GM18909 (cell line): Measurements from ENCODE around the gene GPM6B.

ENCODE experiments used
- ATAC-seq: cut with Tn5 transposase; IDR thresholded peaks from one replicate; pipeline ENCODE4 v1.9.1; 2021; ENCODE audit warnings: mild to moderate bottlenecking; ENCODE audit not compliant: unreplicated experiment, poor library complexity

The GPM6B gene

DNA sequence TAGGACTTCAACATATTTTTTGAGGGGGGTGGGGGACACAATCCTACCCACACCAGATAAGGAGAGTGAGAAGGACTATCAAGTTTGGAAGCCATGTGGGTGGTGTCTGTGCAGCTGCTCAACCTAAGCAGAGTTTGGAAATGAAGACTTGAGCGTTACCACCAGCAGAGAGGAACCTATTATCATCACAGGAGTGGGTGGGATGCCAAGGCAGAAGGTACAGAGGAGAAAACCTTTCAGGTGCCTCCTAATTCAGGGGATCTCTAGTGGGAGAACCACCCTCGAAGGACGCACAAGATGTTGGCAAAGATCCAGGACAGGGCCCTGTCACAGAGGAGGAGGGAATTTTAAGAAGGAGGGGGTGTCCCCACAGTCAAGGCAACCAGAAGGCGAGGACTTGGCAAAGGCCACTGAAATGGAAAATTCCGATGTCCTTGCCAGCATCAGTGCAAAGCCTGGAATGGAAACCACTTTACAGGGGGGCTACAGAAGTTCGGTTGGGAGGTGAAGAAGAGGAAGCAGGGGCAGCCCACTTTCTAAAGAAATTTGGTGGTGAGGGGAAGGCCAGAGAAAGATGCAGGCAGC, 8.4 kb upstream of the GPM6B start:
- no peak for ATAC-seq

DNA sequence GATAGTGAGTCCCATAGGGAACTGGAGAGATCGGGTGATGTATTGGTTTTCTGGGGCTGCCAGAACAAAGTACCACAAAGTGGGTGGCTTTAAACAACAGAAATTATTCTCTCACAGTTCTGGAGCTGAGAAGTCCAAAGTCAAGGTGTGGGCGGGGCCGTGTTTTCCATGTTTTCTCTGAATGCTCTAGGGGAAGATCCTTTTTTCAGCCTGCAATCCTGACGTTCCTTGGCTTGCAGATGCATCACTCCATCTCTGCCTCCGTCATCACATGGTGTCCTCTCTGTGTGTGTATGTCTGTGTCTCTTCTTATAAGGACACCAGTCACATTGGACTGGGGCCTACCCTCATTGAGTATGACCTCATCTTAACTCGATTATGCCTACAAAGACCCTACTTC, 7.9 kb upstream of the GPM6B start:
- no peak for ATAC-seq

- ATAC-seq: no peak
These were observed 4.8 kb upstream of the GPM6B start for GRCh38 chrX:13821738-13822137.

GRCh38 chrX:13816176-13816575, 717 bp downstream of the GPM6B start:
- ATAC-seq: no peak

- no peak for ATAC-seq
These were observed 1.2 kb downstream of the GPM6B start for GRCh38 chrX:13815664-13816063.

DNA sequence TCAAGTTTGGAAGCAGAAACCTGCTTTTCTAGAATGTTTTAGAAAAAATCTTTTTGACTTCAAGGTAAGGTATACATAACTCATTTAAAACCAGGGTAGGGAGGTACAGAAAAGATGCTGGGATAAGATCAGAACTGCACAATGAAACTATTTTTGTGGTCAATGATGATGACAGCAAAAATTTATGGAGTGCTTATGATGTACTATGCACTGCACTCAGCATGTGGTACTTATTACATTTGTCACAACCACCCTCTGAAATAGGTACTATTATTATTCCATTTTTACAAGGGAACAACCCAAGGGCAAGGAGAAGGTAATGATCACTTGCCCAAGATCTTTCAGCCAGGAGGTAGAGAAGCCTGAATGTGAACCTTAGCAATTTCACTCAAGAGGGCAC, 8.0 kb downstream of the GPM6B start:
- no peak for ATAC-seq

GRCh38 chrX:13808293-13808692, 8.6 kb downstream of the GPM6B start:
- no peak for ATAC-seq

DNA sequence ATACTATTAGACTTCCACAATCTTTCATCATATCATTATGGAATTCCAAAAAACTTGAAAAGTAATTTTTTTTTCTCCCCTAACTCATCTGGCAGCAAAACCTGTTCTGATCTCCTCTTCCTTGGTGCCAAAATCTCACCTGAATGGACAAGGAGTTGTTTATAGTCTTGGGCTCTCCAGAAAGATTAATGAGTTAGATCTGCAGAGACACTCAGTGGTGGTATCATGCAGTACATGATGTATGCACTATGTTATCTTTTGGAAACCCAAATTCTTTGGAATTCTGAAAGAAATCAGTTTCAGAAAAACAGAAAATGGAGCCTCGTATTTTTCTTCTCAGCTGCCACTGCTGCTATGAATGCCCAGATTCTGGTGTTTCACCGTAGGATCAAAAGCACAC, 11.7 kb downstream of the GPM6B start:
- no peak for ATAC-seq

DNA sequence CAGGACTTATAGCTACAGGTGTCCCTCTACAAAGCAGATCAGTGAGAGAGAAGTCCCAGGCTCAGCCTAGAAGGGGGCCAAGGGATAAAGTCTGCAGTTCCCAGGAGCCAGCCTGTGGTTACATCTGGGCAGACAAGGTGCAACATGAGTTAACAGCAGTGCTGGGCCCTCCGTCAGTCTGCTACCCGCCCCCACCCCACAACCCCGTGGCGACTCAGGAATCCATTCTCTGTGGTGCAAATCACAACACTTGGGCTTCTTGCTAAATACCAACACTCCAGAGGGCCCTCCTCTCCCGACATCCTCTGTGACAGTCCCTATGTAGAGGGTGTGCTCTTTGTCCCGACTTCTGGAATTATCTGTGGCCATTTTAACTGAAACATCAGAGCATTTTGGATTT, 13.8 kb downstream of the GPM6B start:
- ATAC-seq: no peak

GRCh38 chrX:13798184-13798583, 18.7 kb downstream of the GPM6B start:
- ATAC-seq: no peak

DNA sequence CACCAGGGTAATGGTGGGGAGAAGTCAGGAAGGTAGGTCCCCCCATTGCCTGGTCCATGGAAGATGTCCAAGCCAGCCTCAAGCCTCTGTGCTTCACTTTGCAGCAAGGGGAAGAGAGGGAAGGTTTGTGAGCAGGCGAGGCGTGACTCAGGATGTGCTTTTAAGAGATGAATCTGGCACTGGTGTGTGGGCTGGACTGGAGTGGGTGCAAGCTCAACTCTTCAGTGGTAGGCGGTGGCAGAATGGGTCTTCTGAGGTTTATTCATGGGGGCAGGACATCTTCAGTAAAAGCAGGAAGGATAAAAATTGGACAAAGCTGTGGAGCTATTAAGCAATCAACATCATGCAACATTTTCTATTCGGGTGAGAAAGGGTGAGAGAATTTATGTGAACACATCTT, 19.4 kb downstream of the GPM6B start:
- ATAC-seq: no peak

- no peak for ATAC-seq
These were observed 22.5 kb downstream of the GPM6B start for GRCh38 chrX:13794417-13794816.

DNA sequence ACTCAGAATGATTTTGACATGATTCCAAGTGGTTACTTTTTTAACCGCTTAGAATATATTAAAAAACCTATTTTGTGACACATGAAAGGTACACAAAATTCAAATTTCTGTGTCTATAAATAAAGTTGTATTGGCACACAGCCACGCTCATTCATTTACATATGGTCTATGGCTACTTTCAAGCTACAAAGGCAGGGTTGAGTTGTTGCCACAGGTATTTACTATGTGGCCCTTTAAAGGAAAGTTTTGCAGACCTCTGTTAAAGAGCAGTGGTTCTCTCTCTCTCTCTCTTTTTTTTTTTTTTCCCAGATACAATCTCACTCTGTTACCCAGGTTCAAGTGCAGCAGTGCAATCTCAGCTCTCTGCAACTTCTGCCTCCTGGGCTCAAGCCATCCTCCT, 23.0 kb downstream of the GPM6B start:
- ATAC-seq: no peak

- no peak for ATAC-seq
These were observed 25.3 kb downstream of the GPM6B start for GRCh38 chrX:13791559-13791958.

DNA sequence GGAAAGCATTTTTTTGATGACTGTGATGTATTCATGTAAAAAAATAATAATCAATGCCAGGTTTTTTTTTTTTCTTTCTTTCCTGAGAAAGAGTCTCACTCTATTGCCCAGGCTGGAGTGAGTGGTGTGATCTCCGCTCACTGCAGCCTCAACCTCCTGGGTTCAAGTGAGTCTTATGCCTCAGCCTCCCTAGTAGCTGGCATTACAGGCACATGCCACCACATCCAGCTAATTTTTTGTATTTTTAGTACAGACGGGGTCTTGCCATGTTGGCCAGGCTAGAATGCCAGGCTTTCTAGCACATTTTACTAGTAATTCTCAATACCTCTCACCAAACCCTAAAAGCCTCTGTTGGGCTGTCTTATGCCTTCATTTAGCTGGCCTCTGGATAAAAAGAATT, 25.7 kb downstream of the GPM6B start:
- ATAC-seq: no peak

DNA sequence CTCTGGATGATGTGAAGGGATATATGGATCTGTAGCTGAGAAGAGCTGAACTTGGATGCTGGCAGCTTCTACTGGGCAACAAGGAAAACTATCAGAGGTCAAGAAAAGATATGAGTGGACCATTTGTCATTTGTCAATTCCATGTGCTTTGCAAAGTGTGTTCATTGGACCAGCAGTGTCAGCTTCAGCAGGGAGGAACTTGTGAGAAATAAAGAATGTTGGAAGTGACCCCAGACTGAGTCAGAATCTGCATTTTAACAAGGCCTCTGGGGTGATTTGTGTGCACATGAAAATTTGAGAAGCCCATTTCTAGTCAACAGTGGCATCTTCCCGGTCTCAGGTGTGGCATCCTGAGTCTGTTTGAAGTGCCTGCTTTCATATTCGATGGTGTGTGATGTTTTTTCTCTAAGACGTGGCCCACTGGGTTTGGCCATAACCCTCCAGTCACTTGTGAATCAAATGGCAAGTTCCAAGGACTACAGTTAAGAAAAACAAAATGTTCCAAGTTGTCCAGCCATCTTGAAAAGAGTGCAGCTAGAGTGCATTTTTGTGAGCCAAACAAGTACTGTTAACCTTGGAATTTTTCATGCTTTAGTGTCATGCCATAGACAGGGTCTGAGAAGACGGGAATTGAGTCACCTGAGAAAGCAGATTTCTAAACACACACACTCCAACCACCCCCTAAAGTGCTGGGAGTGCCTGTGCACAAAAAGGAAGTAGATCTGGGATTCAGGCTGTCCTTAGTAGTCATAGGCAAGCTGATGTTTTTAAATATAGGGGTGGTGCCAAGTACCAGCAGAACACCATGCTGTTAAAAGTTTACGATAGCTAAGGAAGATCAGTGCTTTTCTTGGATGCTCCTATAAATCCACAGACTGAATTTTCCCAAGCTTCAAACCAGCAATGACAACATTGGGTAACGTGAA, 26.4 kb downstream of the GPM6B start:
- ATAC-seq: no peak

DNA sequence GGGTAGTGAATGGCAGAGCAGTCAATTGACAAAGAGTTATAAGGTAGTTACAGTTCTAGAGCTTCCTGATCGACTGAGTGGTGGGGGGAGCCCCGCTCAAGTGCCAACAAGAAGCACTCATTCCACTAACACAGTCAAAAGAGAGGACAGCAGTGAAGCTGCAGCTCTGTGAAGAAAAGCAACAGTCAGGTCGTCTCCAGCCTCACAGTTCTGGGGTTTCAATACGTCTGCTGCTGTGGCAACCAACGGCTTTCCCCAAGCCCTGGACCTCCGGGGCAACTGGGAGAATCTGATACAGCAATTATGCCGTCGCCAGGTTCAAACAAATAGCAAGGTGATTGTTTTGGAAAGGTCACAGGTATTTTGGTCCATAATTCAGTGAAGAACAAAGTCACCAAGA, 30.8 kb downstream of the GPM6B start:
- no peak for ATAC-seq

DNA sequence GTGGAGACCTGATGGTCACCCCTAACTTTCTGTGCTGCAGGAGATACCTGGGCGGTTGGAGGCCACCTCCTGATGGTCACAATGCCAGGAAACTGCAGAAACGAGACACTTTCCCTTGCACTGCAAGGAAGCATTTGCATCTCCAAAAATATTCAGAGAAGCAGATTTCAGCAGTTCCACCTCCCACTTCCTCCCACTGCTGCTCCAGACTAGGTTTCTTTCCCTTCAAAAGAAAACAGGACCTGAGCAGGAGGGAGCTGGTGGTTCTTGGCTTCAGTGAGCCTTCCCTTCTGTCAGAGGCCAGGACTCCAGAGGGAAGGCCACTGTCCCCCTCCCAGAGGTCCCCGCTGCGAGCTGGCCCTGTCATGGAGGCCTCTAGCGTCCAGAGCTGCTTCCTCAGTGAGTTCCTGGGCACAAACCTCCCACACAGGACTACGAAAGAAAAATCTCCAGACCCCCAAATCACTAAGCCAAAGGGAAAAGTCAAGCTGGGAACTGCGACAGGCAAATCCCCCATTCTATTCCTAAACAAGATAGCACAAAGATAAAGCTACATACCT, 35.9 kb downstream of the GPM6B start:
- no peak for ATAC-seq

GRCh38 chrX:13778916-13779315, 38.0 kb downstream of the GPM6B start:
- no peak for ATAC-seq

DNA sequence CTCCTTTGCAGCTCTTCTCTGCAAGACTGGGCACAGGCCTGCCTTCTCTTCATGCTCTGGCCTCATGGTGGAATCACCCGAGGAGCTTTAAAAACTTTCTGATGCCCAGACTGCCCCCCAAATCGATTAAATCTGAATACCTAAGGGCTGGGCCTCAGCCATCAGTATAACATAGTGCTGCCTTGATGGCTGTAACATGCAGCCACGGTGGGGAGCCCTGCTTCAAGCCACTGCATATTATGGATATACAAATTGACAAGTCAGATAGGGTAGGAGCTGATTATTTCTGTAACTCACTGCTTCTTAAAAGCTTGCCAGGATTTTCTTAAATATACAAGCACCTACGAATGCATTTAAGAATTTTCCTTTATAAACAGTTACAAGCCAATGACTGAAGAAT, 40.5 kb downstream of the GPM6B start:
- ATAC-seq: no peak

DNA sequence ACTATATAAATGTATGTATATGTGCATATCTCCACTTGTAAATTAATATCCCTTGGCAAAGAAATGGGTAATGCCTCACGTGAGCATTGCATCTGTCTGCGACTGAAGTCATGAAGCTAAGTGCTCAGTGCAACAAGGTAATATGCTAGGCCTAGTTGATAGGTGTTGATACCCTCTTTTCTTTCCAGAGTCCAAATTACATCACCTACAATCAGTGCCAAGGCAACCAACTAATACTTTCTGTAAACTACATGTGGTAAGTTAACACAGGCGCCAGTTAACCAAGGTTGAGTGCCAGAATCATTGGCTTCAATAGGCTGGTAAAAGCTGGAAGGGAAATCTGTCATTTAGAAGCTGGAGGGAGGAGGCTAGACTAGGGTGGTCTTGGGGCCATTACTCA, 41.1 kb downstream of the GPM6B start:
- ATAC-seq: no peak

- ATAC-seq: no peak
These were observed 42.2 kb downstream of the GPM6B start for GRCh38 chrX:13774696-13775095.
